HEK293 (cell line): Measurements from ENCODE around the gene INTS6.

Source experiments
- FEZF1 ChIP-seq: fragments of 450-650 bp; formaldehyde crosslinking; IDR thresholded peaks from 2 replicates; pipeline ENCODE4 v1.5.1; 2016; ENCODE audit warnings: missing biosample characterization, missing genetic modification characterization
- GLI2 ChIP-seq: fragments of 450-650 bp; formaldehyde crosslinking; IDR thresholded peaks from 2 replicates; pipeline ENCODE4; 2017; ENCODE audit warnings: missing biosample characterization, missing genetic modification characterization, low read depth, borderline replicate concordance
- KLF8 ChIP-seq: fragments of 450-650 bp; formaldehyde crosslinking; IDR thresholded peaks from 2 replicates; pipeline ENCODE4 v1.5.1; 2016; ENCODE audit warnings: missing biosample characterization, missing genetic modification characterization
- MEIS1 ChIP-seq: sonication (generic); formaldehyde crosslinking; IDR thresholded peaks from 2 replicates; pipeline ENCODE4 v1.8.1; 2022; ENCODE audit warnings: missing genetic modification reagents, mild to moderate bottlenecking, borderline replicate concordance
- MZF1 ChIP-seq: fragments of 450-650 bp; formaldehyde crosslinking; IDR thresholded peaks from 2 replicates; pipeline ENCODE4 v1.5.1; 2017; ENCODE audit warnings: missing biosample characterization, missing genetic modification characterization, borderline replicate concordance
- SCRT2 ChIP-seq: fragments of 450-650 bp; formaldehyde crosslinking; IDR thresholded peaks from 2 replicates; pipeline ENCODE4 v1.5.1; 2016; ENCODE audit warnings: missing biosample characterization, missing genetic modification characterization
- ZBTB21 ChIP-seq: fragments of 450-650 bp; formaldehyde crosslinking; IDR thresholded peaks from 2 replicates; pipeline ENCODE4 v1.5.1; 2017; ENCODE audit warnings: missing biosample characterization, missing genetic modification characterization
- ZFP3 ChIP-seq: fragments of 450-650 bp; formaldehyde crosslinking; IDR thresholded peaks from 2 replicates; pipeline ENCODE4 v1.5.1; 2016; ENCODE audit warnings: low read depth, missing biosample characterization, missing genetic modification characterization
- ZNF10 ChIP-seq: fragments of 450-650 bp; formaldehyde crosslinking; IDR thresholded peaks from 2 replicates; pipeline ENCODE4 v1.5.1; 2017; ENCODE audit warnings: missing biosample characterization, missing genetic modification characterization
- ZNF112 ChIP-seq: fragments of 450-650 bp; formaldehyde crosslinking; IDR thresholded peaks from 2 replicates; pipeline ENCODE4 v1.5.0; 2017; ENCODE audit warnings: missing biosample characterization, missing genetic modification characterization
- ZNF114 ChIP-seq: fragments of 450-650 bp; formaldehyde crosslinking; IDR thresholded peaks from 2 replicates; pipeline ENCODE4 v1.5.0; 2017; ENCODE audit warnings: missing biosample characterization, missing genetic modification characterization
- ZNF157 ChIP-seq: fragments of 450-650 bp; formaldehyde crosslinking; IDR thresholded peaks from 2 replicates; pipeline ENCODE4 v1.5.1; 2016; ENCODE audit warnings: missing biosample characterization, missing genetic modification characterization
- ZNF211 ChIP-seq: fragments of 450-650 bp; formaldehyde crosslinking; IDR thresholded peaks from 2 replicates; pipeline ENCODE4 v1.5.1; 2016; ENCODE audit warnings: low read depth, missing biosample characterization, missing genetic modification characterization
- ZNF214 ChIP-seq: fragments of 450-650 bp; formaldehyde crosslinking; IDR thresholded peaks from 2 replicates; pipeline ENCODE4 v1.5.1; 2017; ENCODE audit warnings: missing biosample characterization, mild to moderate bottlenecking, missing genetic modification characterization, borderline replicate concordance
- ZNF221 ChIP-seq: fragments of 450-650 bp; formaldehyde crosslinking; IDR thresholded peaks from 2 replicates; pipeline ENCODE4 v1.5.1; 2017; ENCODE audit warnings: missing biosample characterization, missing genetic modification characterization, borderline replicate concordance
- ZNF311 ChIP-seq: fragments of 450-650 bp; formaldehyde crosslinking; IDR thresholded peaks from 2 replicates; pipeline ENCODE4 v1.5.1; 2017; ENCODE audit warnings: missing biosample characterization, missing genetic modification characterization, borderline replicate concordance
- ZNF341 ChIP-seq: fragments of 450-650 bp; formaldehyde crosslinking; IDR thresholded peaks from 2 replicates; pipeline ENCODE4; 2016; ENCODE audit warnings: low read depth, missing biosample characterization, missing genetic modification characterization
- ZNF404 ChIP-seq: fragments of 450-650 bp; formaldehyde crosslinking; IDR thresholded peaks from 2 replicates; pipeline ENCODE4 v1.5.1; 2017; ENCODE audit warnings: missing biosample characterization, missing genetic modification characterization
- ZNF558 ChIP-seq: fragments of 450-650 bp; formaldehyde crosslinking; IDR thresholded peaks from 2 replicates; pipeline ENCODE4 v1.5.1; 2016; ENCODE audit warnings: missing biosample characterization, missing genetic modification characterization
- ZNF560 ChIP-seq: fragments of 450-650 bp; formaldehyde crosslinking; IDR thresholded peaks from 2 replicates; pipeline ENCODE4 v1.5.1; 2017; ENCODE audit warnings: missing biosample characterization, missing genetic modification characterization, borderline replicate concordance
- ZNF623 ChIP-seq: fragments of 450-650 bp; formaldehyde crosslinking; IDR thresholded peaks from 2 replicates; pipeline ENCODE4 v1.5.1; 2016; ENCODE audit warnings: missing biosample characterization, missing genetic modification characterization
- ZNF660 ChIP-seq: fragments of 450-650 bp; IDR thresholded peaks from 2 replicates; pipeline ENCODE4 v1.5.1; 2018; ENCODE audit warnings: missing biosample characterization, mild to moderate bottlenecking, missing genetic modification characterization
- ZNF707 ChIP-seq: fragments of 450-650 bp; formaldehyde crosslinking; IDR thresholded peaks from 2 replicates; pipeline ENCODE4 v1.5.1; 2016; ENCODE audit warnings: missing biosample characterization, missing genetic modification characterization
- ZNF768 ChIP-seq: fragments of 450-650 bp; formaldehyde crosslinking; IDR thresholded peaks from 2 replicates; pipeline ENCODE4 v1.5.1; 2018; ENCODE audit warnings: missing biosample characterization, mild to moderate bottlenecking, missing genetic modification characterization
- ZNF830 ChIP-seq: fragments of 450-650 bp; IDR thresholded peaks from 2 replicates; pipeline ENCODE4 v1.5.0; 2018; ENCODE audit warnings: missing biosample characterization, missing genetic modification characterization, low read depth, mild to moderate bottlenecking, moderate library complexity
- ZSCAN16 ChIP-seq: fragments of 450-650 bp; formaldehyde crosslinking; IDR thresholded peaks from 2 replicates; pipeline ENCODE4 v1.5.1; 2016; ENCODE audit warnings: missing biosample characterization, missing genetic modification characterization
- ZSCAN30 ChIP-seq: fragments of 450-650 bp; IDR thresholded peaks from 2 replicates; pipeline ENCODE4 v1.5.1; 2018; ENCODE audit warnings: missing biosample characterization, mild to moderate bottlenecking, missing genetic modification characterization, moderate library complexity
- TF ChIP-seq, protein P1 (sequence below): IDR thresholded peaks from 2 replicates; pipeline ENCODE4 v1.6.1; 2011; ENCODE audit warnings: mild to moderate bottlenecking, low read depth, low read length, borderline replicate concordance
- TF ChIP-seq, protein P2 (sequence below): fragments of 450-650 bp; formaldehyde crosslinking; IDR thresholded peaks from 2 replicates; pipeline ENCODE4 v1.5.1; 2016; ENCODE audit warnings: missing biosample characterization, missing genetic modification characterization
- TF ChIP-seq, protein P3 (sequence below): fragments of 450-650 bp; formaldehyde crosslinking; conservative IDR thresholded peaks from 2 replicates; pipeline ENCODE4 v1.5.1; 2016; ENCODE audit warnings: low read depth, missing biosample characterization, missing genetic modification characterization
- TF ChIP-seq, protein P4 (sequence below): fragments of 450-650 bp; IDR thresholded peaks from 2 replicates; pipeline ENCODE4 v1.5.1; 2018; ENCODE audit warnings: missing biosample characterization, missing genetic modification characterization
- TF ChIP-seq, protein P5 (sequence below): fragments of 450-650 bp; formaldehyde crosslinking; IDR thresholded peaks from 2 replicates; pipeline ENCODE4 v1.5.1; 2016; ENCODE audit warnings: missing biosample characterization, missing genetic modification characterization

Gene INTS6

DNA sequence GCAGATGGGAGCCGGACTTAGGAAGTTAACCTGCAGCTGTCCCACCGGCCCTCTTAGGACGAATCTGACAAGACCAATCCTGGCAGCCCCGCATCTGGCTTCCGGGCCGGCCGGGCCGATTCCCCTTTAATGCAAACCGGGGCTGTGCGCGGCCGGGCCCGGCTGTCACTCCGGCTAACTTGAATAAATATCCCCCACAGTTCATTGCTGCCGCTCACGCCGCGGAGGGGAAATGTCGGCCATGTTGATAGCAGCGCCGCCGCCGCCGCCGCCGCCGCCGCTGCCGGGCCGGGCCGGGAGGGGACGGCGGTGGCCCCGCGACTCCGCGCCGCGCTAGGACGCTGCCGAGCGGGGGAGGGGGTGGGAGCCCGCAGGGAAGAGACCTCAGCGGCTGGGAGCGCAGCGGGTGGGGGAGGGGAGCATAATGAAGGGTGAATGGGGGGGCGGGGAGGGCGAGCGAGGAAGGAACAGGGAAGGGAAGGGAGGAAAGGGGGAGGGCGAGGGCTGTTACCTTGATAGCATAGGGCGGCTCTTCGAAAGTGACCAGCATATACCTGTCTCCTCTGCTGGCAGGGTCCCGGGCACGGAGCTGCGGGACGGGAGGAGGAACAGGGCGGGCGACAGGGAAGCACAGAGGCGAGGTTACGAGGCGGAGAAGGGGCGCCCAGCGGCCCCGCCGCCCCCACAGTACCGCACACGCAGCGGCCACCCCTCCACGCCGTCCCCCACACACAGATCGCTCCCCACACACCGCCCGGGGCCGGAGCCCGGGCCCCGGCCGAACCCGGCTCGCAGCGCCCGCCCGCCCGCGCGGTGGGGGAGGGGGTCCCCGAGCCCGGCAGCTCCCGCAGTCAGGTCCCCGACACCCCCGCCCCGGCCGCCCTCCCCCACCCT is 1.1 kb downstream of the INTS6 start (continued):
- no peak for TF ChIP-seq ZNF560 (tag by site-specific recombination)
- no peak for TF ChIP-seq ZNF112 (tag by site-specific recombination)
- TF ChIP-seq ZNF623 (tag by site-specific recombination): no peak
- TF ChIP-seq ZNF558: no peak
- no peak for TF ChIP-seq ZNF221 (tag by site-specific recombination)
- TF ChIP-seq, protein P1, sequence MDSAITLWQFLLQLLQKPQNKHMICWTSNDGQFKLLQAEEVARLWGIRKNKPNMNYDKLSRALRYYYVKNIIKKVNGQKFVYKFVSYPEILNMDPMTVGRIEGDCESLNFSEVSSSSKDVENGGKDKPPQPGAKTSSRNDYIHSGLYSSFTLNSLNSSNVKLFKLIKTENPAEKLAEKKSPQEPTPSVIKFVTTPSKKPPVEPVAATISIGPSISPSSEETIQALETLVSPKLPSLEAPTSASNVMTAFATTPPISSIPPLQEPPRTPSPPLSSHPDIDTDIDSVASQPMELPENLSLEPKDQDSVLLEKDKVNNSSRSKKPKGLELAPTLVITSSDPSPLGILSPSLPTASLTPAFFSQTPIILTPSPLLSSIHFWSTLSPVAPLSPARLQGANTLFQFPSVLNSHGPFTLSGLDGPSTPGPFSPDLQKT: no peak
- TF ChIP-seq ZNF404: no peak
- TF ChIP-seq ZSCAN16 (tag by site-specific recombination): no peak
- TF ChIP-seq ZNF830 (tag by site-specific recombination): no peak
- no peak for TF ChIP-seq MZF1
- TF ChIP-seq ZNF768 (tag by site-specific recombination): no peak
- no peak for TF ChIP-seq ZNF214 (tag by site-specific recombination)
- TF ChIP-seq ZNF660 (tag by site-specific recombination): 0 out of 2 replicates have a peak, but pooled peaks have one; percentile 33
- no peak for TF ChIP-seq MEIS1 (CRISPR knock-in tag)
- peak; percentile 19; the same call in 1 of the 2 replicates for TF ChIP-seq ZSCAN30
- TF ChIP-seq ZFP3 (tag by site-specific recombination): no peak
- no peak for TF ChIP-seq ZNF707
- TF ChIP-seq, protein P2, sequence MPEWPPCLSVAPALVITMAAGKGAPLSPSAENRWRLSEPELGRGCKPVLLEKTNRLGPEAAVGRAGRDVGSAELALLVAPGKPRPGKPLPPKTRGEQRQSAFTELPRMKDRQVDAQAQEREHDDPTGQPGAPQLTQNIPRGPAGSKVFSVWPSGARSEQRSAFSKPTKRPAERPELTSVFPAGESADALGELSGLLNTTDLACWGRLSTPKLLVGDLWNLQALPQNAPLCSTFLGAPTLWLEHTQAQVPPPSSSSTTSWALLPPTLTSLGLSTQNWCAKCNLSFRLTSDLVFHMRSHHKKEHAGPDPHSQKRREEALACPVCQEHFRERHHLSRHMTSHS (tag by site-specific recombination): no peak
- TF ChIP-seq, protein P3, sequence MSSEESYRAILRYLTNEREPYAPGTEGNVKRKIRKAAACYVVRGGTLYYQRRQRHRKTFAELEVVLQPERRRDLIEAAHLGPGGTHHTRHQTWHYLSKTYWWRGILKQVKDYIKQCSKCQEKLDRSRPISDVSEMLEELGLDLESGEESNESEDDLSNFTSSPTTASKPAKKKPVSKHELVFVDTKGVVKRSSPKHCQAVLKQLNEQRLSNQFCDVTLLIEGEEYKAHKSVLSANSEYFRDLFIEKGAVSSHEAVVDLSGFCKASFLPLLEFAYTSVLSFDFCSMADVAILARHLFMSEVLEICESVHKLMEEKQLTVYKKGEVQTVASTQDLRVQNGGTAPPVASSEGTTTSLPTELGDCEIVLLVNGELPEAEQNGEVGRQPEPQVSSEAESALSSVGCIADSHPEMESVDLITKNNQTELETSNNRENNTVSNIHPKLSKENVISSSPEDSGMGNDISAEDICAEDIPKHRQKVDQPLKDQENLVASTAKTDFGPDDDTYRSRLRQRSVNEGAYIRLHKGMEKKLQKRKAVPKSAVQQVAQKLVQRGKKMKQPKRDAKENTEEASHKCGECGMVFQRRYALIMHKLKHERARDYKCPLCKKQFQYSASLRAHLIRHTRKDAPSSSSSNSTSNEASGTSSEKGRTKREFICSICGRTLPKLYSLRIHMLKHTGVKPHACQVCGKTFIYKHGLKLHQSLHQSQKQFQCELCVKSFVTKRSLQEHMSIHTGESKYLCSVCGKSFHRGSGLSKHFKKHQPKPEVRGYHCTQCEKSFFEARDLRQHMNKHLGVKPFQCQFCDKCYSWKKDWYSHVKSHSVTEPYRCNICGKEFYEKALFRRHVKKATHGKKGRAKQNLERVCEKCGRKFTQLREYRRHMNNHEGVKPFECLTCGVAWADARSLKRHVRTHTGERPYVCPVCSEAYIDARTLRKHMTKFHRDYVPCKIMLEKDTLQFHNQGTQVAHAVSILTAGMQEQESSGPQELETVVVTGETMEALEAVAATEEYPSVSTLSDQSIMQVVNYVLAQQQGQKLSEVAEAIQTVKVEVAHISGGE (tag by site-specific recombination): no peak
- TF ChIP-seq GLI2: no peak
- TF ChIP-seq ZNF114 (tag by site-specific recombination): no peak
- no peak for TF ChIP-seq FEZF1 (tag by site-specific recombination)
- TF ChIP-seq, protein P4, sequence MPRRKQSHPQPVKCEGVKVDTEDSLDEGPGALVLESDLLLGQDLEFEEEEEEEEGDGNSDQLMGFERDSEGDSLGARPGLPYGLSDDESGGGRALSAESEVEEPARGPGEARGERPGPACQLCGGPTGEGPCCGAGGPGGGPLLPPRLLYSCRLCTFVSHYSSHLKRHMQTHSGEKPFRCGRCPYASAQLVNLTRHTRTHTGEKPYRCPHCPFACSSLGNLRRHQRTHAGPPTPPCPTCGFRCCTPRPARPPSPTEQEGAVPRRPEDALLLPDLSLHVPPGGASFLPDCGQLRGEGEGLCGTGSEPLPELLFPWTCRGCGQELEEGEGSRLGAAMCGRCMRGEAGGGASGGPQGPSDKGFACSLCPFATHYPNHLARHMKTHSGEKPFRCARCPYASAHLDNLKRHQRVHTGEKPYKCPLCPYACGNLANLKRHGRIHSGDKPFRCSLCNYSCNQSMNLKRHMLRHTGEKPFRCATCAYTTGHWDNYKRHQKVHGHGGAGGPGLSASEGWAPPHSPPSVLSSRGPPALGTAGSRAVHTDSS: no peak
- TF ChIP-seq ZBTB21 (tag by site-specific recombination): no peak
- peak; percentile 33; the same call in 1 of the 2 replicates for TF ChIP-seq KLF8
- no peak for TF ChIP-seq SCRT2 (tag by site-specific recombination)
- TF ChIP-seq ZNF211 (tag by site-specific recombination): no peak
- TF ChIP-seq ZNF157 (tag by site-specific recombination): no peak
- TF ChIP-seq ZNF341 (tag by site-specific recombination): peak; percentile 93
- TF ChIP-seq, protein P5, sequence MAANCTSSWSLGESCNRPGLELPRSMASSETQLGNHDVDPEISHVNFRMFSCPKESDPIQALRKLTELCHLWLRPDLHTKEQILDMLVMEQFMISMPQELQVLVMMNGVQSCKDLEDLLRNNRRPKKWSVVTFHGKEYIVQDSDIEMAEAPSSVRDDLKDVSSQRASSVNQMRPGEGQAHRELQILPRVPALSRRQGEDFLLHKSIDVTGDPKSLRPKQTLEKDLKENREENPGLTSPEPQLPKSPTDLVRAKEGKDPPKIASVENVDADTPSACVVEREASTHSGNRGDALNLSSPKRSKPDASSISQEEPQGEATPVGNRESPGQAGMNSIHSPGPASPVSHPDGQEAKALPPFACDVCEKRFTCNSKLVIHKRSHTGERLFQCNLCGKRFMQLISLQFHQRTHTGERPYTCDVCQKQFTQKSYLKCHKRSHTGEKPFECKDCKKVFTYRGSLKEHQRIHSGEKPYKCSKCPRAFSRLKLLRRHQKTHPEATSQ (tag by site-specific recombination): no peak
- no peak for TF ChIP-seq ZNF10 (tag by site-specific recombination)
- no peak for TF ChIP-seq ZNF311 (tag by site-specific recombination)
